ENCODE data around the gene RUNDC1.
"Not testable (repeated sequence)": the region's sequence is repeated elsewhere in the genome, so short reads cannot be mapped to it uniquely, and the experiment has no call there.

RUNDC1 gene

GRCh38 chr17:42980274-42980765, at the start of gene RUNDC1:
TSS of gene RUNDC1 (plus strand) at chr17:42980565. CDS start at chr17:42980577, 12 bp downstream.
- ATAC-seq (peak; percentile 76), DNase-seq (peak; percentile 95)

DNA sequence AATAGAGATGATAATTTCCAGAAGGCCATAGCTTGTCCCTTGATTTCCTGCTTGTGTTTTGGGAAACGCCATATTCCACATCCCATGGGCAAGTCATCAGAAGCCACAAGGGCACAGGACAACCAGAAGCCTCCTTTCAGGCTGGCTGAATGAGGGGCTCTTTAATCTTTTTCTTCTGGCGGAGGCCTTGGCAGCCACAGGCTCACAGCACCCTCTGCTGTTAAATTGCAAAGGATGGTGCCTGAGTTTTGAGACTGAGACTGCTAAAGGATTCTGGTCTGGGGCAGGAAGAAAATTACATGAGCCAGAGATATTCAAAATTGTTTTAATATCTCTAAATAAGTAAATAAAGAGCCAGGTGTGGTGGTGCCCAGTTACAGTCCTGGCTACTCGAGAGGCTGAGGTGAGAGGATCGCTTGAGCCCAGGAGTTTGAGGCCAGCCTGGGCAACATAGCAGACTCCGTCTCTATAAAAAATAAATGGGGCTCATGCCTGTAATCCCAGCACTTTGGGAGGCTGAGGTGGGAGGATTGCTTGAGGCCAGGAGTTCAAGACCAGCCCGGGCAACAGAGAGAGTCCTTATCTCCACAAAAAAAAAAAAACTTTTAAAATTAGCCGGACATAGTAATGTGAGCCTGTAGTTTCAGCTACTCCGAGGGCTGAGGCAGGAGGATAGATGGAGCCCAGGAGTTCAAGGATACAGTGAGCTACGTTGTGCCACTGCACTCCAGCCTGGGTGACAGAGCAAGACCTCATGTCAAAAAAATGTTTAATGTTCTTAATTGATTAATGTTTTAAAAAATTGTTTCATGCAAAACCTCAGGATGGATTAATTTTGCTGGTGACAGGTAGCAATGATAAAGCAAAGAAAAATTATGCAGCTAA, 42.4 kb upstream of the RUNDC1 start:
- peak; percentile 79 for ATAC-seq
- DNase-seq, result peak; percentile 25

GRCh38 chr17:42944211-42944610, 36.2 kb upstream of the RUNDC1 start:
- DNase-seq (no peak), ATAC-seq (no peak)

GRCh38 chr17:42946812-42947211, 33.6 kb upstream of the RUNDC1 start:
- no peak for ATAC-seq
- no peak for DNase-seq

- no peak for ATAC-seq
Observed at GRCh38 chr17:42950044-42950783, 30.2 kb upstream of the RUNDC1 start.

DNA sequence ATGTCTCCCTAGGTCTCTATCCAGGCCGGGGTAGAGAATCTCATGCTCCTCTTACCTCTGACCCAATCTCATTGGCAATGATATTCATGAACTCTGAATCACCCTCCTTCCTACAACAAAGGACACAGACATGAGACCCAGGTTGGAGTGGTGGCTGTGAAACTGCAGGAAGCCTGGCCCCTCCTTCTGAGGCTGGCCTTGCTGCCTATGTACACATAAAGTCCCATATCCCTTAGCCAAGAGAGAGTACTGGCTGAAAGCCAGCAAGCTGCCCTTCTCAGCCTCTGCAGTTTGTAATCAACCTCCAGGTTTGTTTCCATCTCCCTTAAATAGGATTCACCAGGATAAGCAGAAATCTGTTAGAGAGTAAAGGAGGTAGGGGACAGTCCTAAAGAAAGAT, 26.7 kb upstream of the RUNDC1 start:
- peak; percentile 19 for ATAC-seq
- no peak for DNase-seq

More at GRCh38 chr17:42950044-42950783, 30.2 kb upstream of the RUNDC1 start:
- no peak for DNase-seq

DNA sequence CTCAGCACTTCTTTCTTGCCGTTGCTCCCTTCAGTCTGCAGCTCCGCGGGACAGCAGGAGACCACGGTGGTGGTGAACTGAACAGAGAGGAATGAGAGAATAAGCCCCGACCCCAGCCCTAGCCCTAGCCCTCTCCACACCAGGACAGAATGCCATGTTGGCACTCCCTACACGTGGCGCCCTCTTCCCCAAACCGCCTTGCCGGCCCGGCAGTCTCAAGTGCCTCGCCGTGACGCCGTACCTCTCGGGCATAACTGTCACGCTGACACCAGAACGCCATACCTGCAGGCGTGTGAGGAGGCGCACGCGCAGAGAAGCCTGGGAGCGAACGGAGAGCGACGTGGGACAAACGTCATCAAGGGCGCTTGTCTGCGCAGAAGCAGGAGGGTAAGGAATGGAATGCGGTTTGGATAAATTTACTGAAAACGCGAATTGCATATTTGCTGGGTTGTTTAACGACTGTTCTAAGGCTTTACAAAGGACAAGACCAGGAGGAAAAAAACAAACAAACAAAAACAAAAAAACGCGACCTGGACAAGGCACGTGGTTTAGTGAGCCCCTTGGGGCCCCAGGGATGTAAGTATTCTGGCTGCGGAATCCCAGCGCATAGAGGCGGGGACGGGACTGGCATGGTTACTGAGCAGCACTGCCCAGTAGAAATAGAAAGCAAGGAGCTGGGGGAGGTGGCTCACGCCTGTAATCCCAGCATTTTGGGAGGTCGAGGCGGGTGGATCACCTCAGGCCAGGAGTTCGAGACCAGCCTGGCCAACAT, 16.0 kb upstream of the RUNDC1 start, which contains the start of gene AARSD1:
AARSD1 (minus strand) TSS at position 294 of the 772 bp plus-strand sequence; CDS start at position 280, 14 bp downstream.
- DNase-seq (peak; percentile 90), ATAC-seq (peak; percentile 98)

DNA sequence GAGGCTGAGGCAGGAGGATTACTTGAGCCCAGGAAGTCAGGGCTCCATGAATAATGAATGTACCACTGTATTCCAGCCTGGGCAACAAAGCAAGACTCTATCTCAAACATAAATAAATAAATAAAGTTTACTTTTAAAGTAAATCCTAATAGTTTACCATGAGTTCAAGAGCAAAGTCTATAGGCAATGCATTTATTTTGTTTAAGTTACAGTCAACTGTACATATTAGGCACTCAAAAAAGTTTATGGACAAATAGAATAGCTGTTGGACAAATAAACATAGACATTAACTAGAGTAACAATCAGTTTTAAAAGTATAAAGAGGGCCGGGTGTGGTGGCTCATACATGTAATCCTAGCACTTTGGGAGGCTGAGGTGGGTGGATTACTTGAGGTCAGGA, 12.4 kb upstream of the RUNDC1 start:
- ATAC-seq, result no peak

DNA sequence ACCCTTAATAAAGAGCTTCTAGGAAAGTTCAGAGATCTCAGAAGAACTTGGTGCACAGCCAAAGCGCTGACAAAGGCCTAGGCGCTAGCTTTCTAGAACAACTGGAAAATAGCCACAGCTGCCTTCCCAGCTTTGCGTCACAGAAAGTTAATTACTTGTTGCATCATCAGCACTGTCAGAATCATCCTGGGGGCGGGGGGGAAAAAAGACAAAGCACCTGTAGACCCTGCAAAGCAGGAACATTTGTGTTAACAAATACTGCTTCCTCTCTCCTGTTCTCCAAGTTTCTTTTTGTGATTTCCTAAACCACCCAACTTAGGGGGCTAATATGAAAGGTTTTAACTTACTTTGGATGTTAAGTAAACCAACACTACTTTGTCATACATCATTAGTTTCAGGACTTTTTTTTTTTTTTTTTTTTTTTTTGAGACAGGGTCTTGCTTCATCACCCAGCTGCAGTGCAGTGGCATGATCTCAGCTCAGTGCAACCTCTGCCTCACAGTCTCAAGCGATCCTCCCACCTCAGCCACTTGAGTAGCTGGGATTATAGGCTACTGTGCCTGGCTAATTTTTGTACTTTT, 11.3 kb upstream of the RUNDC1 start:
- no peak for ATAC-seq
- DNase-seq, result no peak

More for the DNA sequence above, 12.4 kb upstream of the RUNDC1 start:
- DNase-seq, result no peak

DNA sequence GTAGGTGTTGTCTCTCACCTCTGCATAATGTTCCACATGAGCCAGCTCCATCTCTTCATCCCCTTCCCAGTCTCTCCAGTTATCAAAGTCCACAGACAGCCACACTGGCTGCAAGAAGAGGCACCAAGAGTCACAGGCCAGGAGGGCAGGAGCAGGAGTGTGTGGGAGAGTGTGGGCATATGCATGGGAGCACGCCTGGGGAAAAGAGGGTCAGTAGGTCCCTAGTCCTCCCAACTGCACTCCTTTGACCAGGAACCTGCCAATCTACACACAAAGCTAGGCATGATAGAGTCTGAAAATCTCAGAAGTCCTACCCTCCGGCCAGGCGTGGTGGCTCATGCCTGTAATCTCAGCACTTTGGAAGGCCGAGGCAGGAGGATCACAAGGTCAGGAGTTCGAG, 8.8 kb upstream of the RUNDC1 start:
- ATAC-seq (no peak), DNase-seq (no peak)

DNA sequence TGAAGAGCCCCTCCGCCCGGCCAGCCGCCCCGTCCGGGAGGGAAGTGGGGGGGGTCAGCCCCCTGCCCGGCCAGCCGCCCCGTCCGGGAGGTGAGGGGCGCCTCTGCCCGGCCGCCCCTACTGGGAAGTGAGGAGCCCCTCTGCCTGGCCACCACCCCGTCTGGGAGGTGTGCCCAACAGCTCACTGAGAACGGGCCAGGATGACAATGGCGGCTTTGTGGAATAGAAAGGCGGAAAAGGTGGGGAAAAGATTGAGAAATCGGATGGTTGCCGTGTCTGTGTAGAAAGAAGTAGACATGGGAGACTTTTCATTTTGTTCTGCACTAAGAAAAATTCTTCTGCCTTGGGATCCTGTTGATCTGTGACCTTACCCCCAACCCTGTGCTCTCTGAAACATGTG, 7.0 kb upstream of the RUNDC1 start:
- DNase-seq, ATAC-seq: not testable (repeated sequence)

GRCh38 chr17:42975265-42975664, 5.1 kb upstream of the RUNDC1 start:
- DNase-seq (no peak), ATAC-seq (no peak)

- not testable (repeated sequence) for ATAC-seq, DNase-seq
Observed at GRCh38 chr17:42975701-42976100, 4.7 kb upstream of the RUNDC1 start.

DNA sequence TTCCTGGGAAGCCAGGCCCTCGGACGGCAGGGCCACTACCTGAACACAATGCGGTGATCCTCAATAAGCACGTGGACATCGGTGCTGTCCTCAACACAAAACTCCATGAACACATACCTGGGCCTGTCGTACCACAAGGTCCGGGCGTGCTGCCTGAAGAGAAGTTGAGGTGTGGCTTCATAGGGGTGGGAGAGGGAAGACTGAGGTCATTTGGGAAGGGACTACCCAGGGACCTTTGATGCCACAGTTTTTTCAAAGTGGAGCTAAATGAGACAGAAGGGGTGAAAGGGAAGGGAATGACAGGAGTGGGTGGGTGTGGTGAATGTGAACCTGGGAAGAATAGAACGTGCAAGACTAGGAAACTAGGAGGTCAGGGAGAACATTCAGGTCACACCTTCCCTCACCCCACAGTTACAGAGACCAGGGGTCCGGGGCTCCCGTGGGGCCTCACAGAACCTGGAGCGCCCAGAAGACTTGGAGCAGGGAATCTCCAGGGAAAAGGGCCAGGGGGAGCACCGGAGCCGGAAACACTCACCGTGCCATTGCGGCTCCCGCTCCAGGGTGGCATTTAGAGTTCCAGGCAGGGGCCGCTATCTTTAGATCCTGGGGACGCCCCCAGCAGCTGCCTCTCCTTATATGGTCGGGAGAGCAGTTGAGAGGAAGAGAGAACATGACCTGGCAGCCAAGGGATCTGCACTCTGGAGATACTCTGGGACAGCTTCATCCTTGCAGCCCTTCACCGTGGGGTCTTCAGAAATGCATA, 673 bp upstream of the RUNDC1 start, which contains the start of gene PTGES3L:
PTGES3L (minus strand) TSS at position 570 of the 763 bp plus-strand sequence; CDS start at position 543, 27 bp downstream.
- DNase-seq (peak; percentile 60), ATAC-seq (peak; percentile 67)

DNA sequence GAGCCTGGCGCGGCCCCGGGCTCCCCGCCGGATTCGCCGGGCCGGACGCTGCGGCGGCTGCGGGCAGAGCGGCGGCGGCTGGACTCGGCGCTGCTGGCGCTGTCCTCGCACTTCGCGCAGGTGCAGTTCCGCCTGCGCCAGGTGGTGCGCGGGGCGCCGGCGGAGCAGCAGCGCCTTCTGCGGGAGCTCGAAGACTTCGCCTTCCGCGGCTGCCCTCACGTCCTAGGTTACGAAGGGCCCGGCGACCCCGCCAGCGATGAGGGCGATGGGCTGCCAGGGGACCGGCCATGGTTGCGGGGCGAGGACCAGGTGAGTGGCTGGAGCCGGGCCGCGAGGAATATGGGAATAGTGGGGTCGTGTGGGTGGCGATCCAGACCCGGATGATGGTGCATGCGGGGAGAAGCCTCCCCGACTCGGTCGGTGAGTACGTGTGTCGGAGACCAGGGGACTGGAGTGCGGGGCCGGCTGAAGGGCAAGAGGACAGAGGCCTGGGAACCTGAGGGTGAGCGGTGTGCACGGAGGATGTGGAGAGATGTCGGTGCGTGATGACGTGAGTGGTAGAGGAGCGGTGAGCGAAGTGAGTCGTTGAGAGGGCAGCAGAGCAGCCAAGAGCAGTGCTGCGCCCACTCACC, 517 bp downstream of the RUNDC1 start:
- peak; percentile 77 for DNase-seq
- ATAC-seq, result peak; percentile 89

DNA sequence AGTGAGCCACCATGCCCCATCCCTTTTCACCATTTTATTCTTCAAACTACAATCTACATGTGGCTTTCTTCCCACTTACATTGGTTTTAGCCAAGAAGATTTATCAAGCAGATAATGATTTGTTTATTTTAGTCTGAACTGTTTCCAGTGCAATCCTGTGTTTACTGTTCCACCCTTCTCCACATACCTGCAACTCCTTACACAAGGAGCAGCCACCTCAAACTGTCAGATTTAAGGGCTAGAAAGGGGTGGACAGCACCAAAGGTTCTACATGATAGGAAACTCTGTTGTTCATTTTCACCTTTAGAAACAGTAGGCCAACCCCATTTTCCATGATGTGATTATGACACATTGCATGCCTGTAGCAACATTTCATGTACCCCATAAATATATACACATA, 1.9 kb downstream of the RUNDC1 start:
- DNase-seq, result no peak
- no peak for ATAC-seq

DNA sequence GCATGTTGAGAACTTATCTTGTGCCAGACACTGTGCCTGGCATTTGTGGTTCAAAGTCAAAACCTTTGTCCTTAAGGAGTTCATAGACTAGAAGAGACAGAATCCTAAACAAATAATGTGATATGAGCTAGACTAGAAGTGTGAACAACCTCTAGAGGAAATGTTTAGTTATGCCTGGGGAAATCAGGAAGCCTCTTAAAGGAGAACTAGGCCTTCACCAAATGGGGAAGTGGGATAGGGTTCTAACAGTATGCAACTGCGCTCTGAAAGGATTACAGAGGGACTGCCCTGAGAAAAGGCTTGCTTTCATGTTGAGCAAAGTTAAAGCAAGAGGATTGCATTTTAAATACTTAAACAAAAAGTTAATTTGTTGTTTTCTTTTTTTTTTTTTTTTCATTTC, 4.9 kb downstream of the RUNDC1 start:
- ATAC-seq (no peak), DNase-seq (no peak)

DNA sequence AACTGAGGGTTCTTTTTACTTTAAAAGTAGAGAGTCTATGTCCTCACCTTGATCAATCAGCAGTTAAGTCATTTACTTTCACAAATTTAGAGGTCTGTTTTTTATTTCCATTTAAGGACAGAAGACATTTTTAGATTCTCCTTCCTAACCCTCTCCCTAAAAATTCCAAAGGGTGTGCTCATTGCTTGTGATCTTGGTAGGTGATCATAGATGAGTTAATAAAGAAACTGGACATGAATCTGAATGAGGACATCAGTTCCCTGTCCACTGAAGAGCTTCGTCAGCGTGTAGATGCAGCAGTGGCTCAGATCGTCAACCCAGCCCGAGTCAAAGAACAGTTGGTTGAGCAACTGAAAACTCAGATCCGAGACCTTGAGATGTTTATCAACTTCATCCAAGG, 8.8 kb downstream of the RUNDC1 start:
- DNase-seq, result no peak
- ATAC-seq, result no peak

DNA sequence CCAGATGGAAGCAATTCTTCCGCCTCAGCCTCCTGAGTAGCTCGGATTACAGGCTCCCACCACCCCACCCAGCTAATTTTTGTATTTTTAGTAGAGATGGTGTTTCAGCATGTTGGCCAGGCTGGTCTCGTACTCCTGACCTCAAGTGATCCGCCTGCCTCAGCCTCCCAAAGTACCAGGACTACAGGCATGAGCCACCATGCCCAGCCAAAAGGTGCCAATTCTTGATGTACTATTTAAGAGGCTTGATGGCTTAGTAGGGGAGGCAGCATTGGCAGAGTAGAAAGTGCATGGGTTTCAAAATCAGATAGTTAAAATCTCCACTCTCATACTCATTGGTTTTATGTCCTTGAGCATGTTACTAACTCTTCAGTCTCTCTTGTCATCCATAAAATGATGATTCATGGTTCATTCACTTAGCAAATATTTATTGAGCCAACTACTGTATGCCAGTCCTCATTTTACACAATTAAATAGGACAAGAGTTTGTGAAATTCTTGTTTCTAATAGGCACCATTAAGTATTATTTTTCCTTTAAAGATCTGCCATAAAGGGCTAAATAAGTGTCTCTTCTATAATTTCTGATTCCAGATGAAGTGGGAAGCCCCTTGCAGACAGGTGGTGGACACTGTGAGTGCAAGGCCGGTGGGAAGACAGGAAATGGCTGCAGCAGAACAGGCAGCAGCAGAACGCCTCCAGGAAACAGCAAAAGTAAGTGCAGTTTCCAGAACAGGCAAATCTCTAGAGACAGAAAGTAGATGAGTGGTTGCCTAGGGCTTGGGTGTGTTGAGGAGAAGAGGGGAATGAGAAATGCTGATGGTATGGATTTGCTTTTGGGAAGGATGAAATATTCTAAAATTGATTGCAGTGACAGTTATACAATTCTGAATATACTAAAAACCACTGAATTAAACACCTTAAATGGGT, 9.6 kb downstream of the RUNDC1 start:
- no peak for ATAC-seq
- no peak for DNase-seq
